Activated CD8-positive, alpha-beta memory T cell treated with anti-CD3 and anti-CD28 coated beads for 36 hours (primary cell): Measurements from ENCODE around the gene GNG12. TPM values are rescaled to one million over a fixed set of nuclear protein-coding genes. Genes with fewer than 3 reads are reported as not detected.

Experiments used
- CTCF ChIA-PET: fragments of 350-600 bp; sonication (Branson Sonifier 250); formaldehyde crosslinking; loops from one replicate; lab custom pipeline; 2021; ENCODE audit warnings: antibody characterized with exemption; lab: Charles Lee
- POLR2A ChIA-PET: fragments of 350-600 bp; sonication (Branson Sonifier 250); formaldehyde crosslinking; loops from one replicate; lab custom pipeline; 2021; ENCODE audit warnings: antibody characterized with exemption; lab: Charles Lee
- total RNA-seq, 2 experiments: library from RNA; stranded (reverse); gene quantifications; one replicate each; pipeline ENCODE4 v1.2.3, GENCODE V29; 2021

Gene GNG12
- total RNA-seq, 2 experiments from 2014 or later: 0.27 to 0.34 TPM

DNA sequence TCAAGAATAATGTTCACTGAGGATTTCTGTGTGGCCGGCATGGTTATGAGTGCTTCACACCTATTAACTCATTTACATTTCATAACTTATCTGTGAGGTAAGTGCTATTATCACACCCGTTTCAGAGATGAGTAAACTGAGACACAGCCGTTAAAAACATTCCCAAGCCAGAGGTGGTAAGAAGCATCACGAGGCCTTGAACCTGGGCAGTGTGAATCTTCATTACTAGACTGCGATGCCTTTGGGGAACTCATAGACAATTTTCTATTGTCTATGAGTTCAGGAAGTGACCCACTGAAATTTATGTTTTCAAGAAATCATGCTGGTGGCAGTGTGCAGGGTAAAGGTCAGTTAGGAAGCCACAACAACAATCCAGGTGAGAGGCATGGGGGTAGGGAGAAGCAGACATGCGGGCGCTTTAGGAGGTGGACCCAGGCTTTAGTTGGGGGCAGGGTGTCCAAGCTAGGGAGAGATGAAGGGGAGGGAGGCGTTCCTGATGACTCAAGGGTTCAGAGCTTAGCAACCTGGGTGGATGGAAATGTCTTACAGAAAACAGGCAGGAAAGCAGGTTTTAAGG lies 14.5 kb downstream of the GNG12 start:
- POLR2A ChIA-PET: no interaction called here

DNA sequence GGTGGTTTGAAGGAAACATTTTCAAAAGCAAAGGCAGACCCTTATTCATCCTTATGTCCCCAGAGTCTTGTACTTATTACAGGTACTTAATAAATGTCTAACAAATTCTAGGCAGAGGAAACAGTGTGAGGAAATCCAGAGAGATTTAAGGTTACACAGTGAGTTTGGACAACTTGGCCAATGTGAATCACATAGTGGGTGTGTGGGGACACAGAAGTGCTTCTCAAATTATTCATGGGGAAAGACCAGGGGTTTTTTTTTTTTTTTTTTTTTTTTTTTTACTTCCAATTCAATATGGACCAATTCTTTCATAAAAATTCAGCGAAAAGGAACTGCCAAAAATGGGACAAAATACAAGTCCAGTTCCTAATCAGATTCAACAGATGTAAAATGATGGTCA lies 15.1 kb downstream of the GNG12 start:
- ChIA-PET CTCF (no interaction called here), POLR2A (no interaction called here)

More for the DNA sequence above, 14.5 kb downstream of the GNG12 start:
- CTCF ChIA-PET: no interaction called here

- CTCF ChIA-PET: no interaction called here
- POLR2A ChIA-PET: no interaction called here
These were observed 15.9 kb downstream of the GNG12 start for GRCh38 chr1:67817319-67817718.

- CTCF ChIA-PET: no interaction called here
- POLR2A ChIA-PET: no interaction called here
These were observed 16.8 kb downstream of the GNG12 start for GRCh38 chr1:67816506-67816905.

DNA sequence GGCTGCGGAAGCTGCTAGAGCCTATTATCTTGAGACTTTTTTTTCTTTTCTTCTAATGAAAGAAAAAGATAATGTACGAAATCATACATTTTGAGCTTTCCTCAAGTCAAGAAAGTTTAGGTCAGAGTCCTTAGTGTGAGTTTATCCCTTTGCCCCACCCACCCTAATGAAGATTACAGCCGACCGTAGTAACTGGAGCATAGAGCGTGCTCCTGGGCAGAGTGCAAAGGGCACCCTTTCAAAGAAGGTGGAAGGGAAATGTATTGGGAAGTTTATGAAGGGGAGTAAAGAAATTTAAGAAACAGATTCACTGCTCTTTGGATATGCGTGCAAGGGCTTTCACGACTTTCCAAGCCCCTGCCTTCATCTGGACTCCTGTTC lies 17.2 kb downstream of the GNG12 start:
- CTCF ChIA-PET: no interaction called here
- POLR2A ChIA-PET: no interaction called here

- POLR2A ChIA-PET: no interaction called here
- CTCF ChIA-PET: no interaction called here
These were observed 17.8 kb downstream of the GNG12 start for GRCh38 chr1:67815303-67816094.

DNA sequence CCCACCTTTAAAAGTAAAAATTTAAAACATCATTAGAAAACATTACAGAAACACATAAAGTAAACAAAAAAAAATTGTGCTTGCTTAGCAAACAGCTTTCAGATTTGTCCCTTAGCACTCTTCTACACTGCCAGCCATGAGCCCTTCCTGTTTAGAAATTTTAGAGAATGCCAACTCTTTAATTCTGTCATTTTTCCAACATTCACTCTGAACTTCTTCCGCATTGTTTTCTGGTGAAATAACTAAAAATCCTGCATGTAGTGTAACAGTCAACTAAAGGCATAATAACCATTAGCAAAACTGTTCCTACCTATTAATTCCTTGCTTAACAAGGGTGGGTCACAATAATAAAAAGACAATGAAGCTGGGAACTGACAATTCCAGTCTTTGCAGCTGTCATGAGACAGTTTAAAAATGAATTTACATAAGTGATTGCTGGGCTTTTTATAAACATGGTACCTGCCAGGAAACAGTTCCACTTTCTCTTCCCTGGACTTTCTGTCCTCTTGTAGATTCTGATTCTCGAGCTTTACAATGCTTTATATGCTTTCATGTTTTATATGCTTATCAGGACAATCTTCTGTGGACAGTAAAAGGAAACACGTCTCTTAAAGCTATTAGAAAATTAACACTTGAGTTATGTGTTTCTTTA lies 19.0 kb downstream of the GNG12 start:
- CTCF ChIA-PET: no interaction called here
- POLR2A ChIA-PET: no interaction called here

GRCh38 chr1:67812226-67812625 lies 21.0 kb downstream of the GNG12 start:
- CTCF ChIA-PET: no interaction called here

GRCh38 chr1:67811781-67812180 lies 21.5 kb downstream of the GNG12 start:
- CTCF ChIA-PET: no interaction called here
- POLR2A ChIA-PET: no interaction called here

More at GRCh38 chr1:67812226-67812625, 21.0 kb downstream of the GNG12 start:
- POLR2A ChIA-PET: no interaction called here

DNA sequence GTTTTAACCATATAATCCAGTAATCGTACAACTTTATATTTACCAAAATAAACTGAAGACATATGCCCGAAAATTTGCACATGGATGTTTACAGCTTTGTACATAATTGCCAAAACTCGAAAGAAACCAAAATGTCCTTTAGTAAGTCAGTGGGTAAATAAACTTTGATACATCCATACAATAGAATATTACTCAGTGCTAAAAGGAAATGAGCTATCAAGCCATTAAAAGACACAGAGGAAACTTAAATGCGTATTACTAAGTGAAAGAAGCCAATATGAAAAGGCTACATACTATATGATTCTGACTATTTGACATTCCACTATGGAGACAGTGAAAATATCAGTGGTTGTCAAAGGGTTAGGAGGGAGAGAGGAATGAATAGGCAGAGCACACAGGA lies 23.4 kb downstream of the GNG12 start:
- ChIA-PET CTCF (no interaction called here), POLR2A (no interaction called here)

DNA sequence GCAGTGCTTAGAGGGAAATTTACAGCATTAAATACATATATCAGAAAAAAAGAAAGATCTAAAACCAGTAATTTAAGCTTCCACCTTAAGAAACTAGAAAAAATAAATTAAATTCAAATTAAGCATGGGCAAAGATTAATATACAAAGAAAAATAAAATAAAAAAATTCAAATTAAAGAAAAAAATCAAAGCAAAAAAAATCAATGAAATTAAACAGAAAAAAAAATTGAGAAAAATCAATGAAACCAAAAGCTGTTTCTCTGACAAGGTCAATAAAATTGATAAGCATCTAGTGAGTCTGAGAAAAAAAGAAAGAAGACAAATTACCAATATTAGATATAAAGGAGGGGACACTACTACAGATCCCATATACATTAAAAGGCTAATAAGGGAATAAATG lies 26.0 kb downstream of the GNG12 start:
- ChIA-PET POLR2A (no interaction called here), CTCF (no interaction called here)

GRCh38 chr1:67804710-67805109 lies 28.6 kb downstream of the GNG12 start:
- ChIA-PET POLR2A (no interaction called here), CTCF (no interaction called here)

DNA sequence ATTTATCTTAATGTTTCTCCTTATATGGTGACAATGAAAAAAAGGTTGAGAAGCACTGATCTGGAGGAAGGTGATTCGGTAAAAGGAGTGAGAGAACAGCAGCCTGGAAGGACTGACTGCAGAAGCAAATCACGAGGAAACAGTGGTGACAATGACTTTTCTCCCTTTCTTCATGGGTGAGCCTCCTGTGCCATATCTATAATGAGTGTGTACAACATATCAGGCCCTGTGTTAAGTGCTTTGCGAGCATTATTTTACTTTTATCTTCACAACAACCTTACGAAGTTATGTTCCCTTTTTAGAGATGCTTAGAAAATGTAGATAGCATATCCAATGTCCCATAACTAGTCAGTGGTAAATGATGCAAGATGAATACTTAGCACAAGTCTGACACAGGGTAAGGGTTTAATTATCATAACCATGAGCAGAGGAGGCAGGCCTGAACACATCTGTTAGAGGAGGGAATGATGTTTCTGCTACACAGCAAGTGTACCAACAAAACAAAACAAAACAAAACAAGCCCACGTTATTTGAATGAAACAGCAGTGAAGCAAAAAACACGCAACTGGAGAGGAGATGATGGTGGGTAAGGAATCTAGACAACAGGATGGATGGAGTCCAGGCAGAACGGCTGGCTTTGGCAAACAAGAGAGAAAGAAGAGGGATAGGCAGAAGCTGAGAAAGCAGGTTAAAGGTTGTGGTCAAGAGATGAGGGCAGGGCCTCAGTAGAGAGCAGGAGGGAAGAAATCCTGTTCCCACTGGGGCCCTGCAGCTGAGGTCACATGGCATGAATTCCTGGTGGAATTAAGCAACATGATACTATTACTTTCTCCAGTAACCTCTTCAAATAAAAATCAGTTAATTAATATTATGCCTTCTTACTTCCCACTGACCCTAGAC lies 29.6 kb downstream of the GNG12 start:
- CTCF ChIA-PET: no interaction called here
- POLR2A ChIA-PET: no interaction called here

DNA sequence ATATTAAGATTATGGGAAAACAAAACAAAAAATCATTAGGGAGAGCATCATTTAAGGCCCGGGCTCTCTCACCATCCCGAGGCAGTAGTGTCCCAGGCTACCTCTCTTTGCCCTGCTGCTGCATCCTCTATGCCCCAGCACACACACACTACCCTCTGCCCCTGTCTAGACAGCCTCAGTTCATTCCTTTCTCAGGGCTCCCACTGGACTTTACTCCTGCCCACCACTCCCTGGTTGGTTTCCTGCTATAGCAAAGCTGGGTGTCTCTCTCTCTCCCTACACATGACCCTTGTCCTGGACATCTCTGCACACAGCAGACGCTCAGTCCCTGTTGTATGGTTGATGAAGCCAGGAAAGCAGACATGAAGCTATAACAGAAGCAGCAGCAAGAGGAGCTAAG lies 30.7 kb downstream of the GNG12 start:
- ChIA-PET POLR2A (no interaction called here), CTCF (no interaction called here)

DNA sequence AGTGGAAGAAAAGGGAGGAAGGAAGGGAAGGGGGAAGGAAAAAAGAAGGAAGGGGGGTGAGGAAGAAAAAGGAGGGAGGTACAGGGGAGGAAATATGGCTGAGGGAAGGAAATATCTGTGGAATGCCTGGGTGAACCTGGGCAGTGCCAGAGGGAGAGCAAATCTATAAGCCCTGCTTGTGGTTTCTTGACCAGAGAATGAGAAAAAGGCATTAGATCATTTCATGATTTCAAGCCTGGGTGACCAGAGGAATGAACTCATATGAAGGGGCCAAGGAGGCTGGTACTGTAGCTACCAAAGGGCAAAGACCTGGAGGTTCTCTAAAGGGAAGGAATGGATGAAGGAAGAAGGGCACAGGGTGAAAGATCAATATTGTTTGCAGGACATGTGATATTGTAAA lies 31.4 kb downstream of the GNG12 start:
- POLR2A ChIA-PET: no interaction called here
- CTCF ChIA-PET: no interaction called here

DNA sequence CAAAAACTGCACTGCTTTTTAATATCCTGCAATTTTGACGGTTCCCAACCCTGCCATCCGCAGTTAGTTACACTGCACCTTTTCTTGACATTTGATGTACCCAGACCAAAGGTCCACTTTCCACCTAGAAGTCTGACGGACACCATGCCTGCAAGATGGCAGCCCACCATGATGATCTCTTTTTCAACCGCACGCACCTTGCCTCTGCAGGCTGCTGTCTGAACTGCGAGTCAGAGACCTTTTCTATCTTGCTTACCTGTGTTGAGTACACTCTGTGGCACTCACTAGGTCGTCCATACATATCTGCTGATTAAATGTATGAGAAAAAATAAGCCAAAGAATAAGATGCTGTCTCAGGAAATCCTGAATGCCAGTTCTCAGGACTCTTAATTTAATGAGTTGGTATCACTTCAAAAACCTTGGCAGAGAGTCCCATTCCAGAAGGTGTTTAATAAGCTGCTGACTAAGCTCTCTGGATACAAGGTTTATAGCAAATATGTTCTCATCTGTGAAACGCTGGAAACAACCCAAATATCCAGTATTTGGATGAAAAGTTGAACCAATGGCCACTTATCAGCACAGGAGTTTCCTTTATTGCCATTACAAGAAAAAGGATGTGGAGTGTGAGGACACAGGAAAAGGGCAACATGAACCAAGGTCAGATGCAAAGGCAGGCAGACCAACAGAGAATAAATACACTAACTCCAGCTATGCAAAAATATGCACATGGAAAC lies 37.9 kb downstream of the GNG12 start:
- POLR2A ChIA-PET: no interaction called here
- CTCF ChIA-PET: no interaction called here

GRCh38 chr1:67793562-67793961 lies 39.7 kb downstream of the GNG12 start:
- POLR2A ChIA-PET: no interaction called here

DNA sequence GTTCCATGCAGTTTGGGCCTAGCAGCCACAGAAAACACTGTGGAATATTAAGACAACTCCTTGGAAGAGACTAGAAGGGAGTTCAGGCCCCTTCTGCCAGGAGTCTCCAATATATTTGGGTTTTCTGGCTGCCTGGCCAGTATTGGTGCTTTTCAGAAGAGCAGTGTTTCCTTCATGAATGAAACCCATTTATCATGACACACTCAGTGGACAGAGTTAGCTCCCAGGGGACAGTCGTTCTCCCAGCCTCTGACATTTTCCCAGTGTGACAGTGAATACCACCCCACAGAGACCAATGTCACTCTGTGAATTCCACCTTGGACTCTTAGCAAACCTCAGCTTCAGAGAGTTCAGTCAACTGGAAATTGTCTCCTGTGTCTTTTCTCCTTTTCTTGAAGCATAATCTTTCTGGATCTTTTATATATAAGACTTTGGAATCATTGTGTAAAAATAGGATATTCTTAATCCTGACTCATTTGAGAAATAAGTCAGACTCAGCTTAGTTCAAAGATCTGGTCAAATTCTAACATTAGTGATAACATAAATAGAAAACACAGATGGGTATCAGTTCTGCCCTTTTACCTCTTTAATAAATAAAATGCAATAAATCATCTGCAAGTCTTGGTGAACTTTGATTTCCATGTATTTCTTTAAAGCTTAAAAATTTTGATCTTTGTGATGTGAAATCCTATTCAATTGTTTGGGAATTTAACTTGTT lies 40.4 kb downstream of the GNG12 start:
- CTCF ChIA-PET: no interaction called here
- POLR2A ChIA-PET: no interaction called here

More at GRCh38 chr1:67793562-67793961, 39.7 kb downstream of the GNG12 start:
- CTCF ChIA-PET: no interaction called here

DNA sequence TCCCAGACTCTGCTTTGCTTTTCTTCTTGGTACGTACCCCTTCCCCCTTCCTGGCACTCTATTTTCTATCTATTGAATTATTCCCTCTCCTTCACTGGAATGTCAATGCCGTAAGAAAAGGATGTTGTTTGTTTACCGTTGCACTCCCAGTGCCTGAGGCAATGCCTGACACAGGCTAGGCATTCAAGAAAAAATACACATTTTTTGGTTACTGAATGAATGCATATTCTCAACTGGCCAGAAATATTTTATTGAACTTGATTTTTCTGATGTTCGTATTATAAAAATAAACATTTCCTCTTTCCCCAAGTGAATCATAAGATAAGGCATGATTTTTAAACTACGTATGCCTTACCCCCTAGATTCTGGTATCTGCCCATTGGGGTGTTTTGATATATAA lies 41.2 kb downstream of the GNG12 start:
- POLR2A ChIA-PET: no interaction called here
- CTCF ChIA-PET: no interaction called here
